ENCODE measurements around the gene PSMB4. TPM values are rescaled to one million over a fixed set of nuclear protein-coding genes. Genes with fewer than 3 reads are reported as not detected.

Gene PSMB4
- total RNA-seq, 1 experiment from 2014 or later = 565 TPM

DNA sequence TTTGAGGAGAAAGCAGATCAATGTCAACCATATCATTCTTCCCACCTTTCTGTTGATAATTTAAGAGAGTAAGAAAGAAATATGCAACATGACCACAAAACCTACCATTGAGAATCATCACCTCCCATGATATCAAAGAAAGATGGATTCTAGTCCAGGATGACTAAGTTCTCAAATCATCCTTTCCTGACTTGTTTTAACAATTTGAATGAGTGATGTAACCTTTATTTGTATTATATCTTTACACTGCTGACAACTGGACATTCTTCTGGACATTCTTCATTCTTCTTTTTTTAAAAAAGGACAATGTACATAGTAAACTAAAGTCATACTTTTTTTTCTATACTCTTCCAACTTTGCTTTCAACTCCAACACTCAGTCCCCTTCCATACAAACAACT is 9.5 kb downstream of the PSMB4 start:
- H3K27me3 ChIP-seq (replicated peaks; ENCODE audit: insufficient read depth, low read depth, low read length, poor library complexity) = no peaks in the 10 kb centered on the region
- no peaks in the 10 kb centered on the region for H3K4me1 ChIP-seq (ENCODE audit: insufficient read depth, low read length, poor library complexity, severe bottlenecking)
- H3K36me3 ChIP-seq (ENCODE audit: insufficient read depth, low read length, poor library complexity, severe bottlenecking) = peaks cover 96% of the 10 kb centered on the region
- ChIA-PET CTCF (no interaction called here), POLR2A (ENCODE audit: low non-redundant PET) (no interaction called here)
- TF ChIP-seq EZH2 (IDR thresholded peaks at IDR 0.05; ENCODE audit: borderline replicate concordance, low read depth, low read length, poor library complexity, severe bottlenecking) = no peak
- no peak for TF ChIP-seq CTCF (conservative IDR thresholded peaks at IDR 0.05; ENCODE audit: low read depth, low read length)
- H3K4me3 ChIP-seq (ENCODE audit: low read depth, low read length, poor library complexity, severe bottlenecking) = no peak overlapping the region
- no TSS peak for BruUV-seq (replicated peaks)
- DNase-seq (ENCODE audit: low spot score) = no peak
- H3K27ac ChIP-seq (ENCODE audit: low read depth, low read length, poor library complexity, severe bottlenecking) = no peak overlapping the region
- intact Hi-C loops (cut with micrococcal nuclease; ENCODE audit: unreplicated experiment) = no loop called here
- H3K9me3 ChIP-seq (ENCODE audit: low read depth, low read length, poor library complexity, severe bottlenecking) = no peaks in the 10 kb centered on the region

GRCh38 chr1:151411884-151412283 is 12.5 kb downstream of the PSMB4 start:
- intact Hi-C loops (cut with micrococcal nuclease; ENCODE audit: unreplicated experiment) = no loop called here
- no peak for DNase-seq (ENCODE audit: low spot score)
- Histone ChIP-seq H3K27ac (ENCODE audit: low read depth, low read length, poor library complexity, severe bottlenecking) (no peak overlapping the region), H3K36me3 (ENCODE audit: insufficient read depth, low read length, poor library complexity, severe bottlenecking) (peaks cover 84% of the 10 kb centered on the region), H3K4me1 (ENCODE audit: insufficient read depth, low read length, poor library complexity, severe bottlenecking) (no peaks in the 10 kb centered on the region), H3K27me3 (replicated peaks; ENCODE audit: insufficient read depth, low read depth, low read length, poor library complexity) (no peaks in the 10 kb centered on the region), H3K4me3 (ENCODE audit: low read depth, low read length, poor library complexity, severe bottlenecking) (no peak overlapping the region), H3K9me3 (ENCODE audit: low read depth, low read length, poor library complexity, severe bottlenecking) (no peaks in the 10 kb centered on the region)
- ChIA-PET CTCF (no interaction called here), POLR2A (ENCODE audit: low non-redundant PET) (no interaction called here)
- TF ChIP-seq EZH2 (IDR thresholded peaks at IDR 0.05; ENCODE audit: borderline replicate concordance, low read depth, low read length, poor library complexity, severe bottlenecking) (no peak), CTCF (conservative IDR thresholded peaks at IDR 0.05; ENCODE audit: low read depth, low read length) (no peak)
- BruUV-seq (replicated peaks) = no TSS peak

DNA sequence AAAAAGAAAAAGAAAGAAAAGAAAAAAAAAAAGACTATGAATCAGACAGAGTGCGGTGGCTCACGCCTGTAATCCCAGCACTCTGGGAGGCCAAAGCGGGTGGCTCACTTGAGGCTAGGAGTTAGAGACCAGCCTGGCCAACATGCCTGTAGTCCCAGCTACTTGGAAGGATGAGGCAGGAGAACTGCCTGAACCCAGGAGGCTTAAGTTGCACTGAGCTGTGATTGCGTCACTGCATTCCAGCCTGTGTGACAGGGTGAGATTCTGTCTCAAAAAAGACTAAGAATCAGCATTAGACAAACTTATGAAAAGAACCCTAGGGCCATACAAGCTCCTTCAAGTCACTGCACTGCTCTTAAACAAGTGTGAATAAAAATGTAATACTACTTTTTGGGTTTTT is 16.9 kb downstream of the PSMB4 start:
- ChIA-PET CTCF (no interaction called here), POLR2A (ENCODE audit: low non-redundant PET) (no interaction called here)
- Histone ChIP-seq H3K9me3 (ENCODE audit: low read depth, low read length, poor library complexity, severe bottlenecking) (no peaks in the 10 kb centered on the region), H3K4me1 (ENCODE audit: insufficient read depth, low read length, poor library complexity, severe bottlenecking) (no peaks in the 10 kb centered on the region), H3K27ac (ENCODE audit: low read depth, low read length, poor library complexity, severe bottlenecking) (no peak overlapping the region), H3K27me3 (replicated peaks; ENCODE audit: insufficient read depth, low read depth, low read length, poor library complexity) (no peaks in the 10 kb centered on the region), H3K4me3 (ENCODE audit: low read depth, low read length, poor library complexity, severe bottlenecking) (no peak overlapping the region), H3K36me3 (ENCODE audit: insufficient read depth, low read length, poor library complexity, severe bottlenecking) (peaks cover 65% of the 10 kb centered on the region)
- no peak for TF ChIP-seq CTCF (conservative IDR thresholded peaks at IDR 0.05; ENCODE audit: low read depth, low read length)
- TF ChIP-seq EZH2 (IDR thresholded peaks at IDR 0.05; ENCODE audit: borderline replicate concordance, low read depth, low read length, poor library complexity, severe bottlenecking) = no peak
- no TSS peak for BruUV-seq (replicated peaks)
- peak; percentile 27 for DNase-seq (ENCODE audit: low spot score)
- intact Hi-C loops (cut with micrococcal nuclease; ENCODE audit: unreplicated experiment) = no loop called here
